ENCODE measurements around the gene IFI30. TPM values are rescaled to one million over a fixed set of nuclear protein-coding genes. Genes with fewer than 3 reads are reported as not detected.

Gene IFI30
- total RNA-seq, 3 donors from 2014 or later, result 46.6 to 122 (median 49.4) TPM

DNA sequence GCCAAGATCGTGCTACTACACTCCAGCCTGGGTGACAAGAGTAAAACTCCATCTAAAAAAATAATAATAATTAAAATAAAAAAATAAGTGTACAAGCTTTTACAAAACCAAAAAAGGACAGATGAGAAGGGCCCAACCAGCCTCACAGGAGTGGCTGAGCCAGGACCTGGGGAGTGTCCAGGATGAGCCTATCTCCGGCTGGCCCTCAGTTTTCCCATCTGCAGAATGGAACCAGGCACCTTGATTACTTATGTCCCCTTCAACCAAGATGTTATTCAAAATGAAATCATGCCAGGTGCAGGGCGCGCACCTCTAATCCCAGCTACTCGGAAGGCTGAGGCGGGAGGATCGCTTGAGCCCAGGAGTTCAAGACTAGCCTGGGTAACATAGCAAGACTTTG, 9.5 kb upstream of the IFI30 start:
- no peaks in the 10 kb centered on the region for H3K9me3 ChIP-seq
- TF ChIP-seq CTCF (IDR thresholded peaks at IDR 0.05), result no peak
- ATAC-seq, result no peak
- peaks cover 6% of the 10 kb centered on the region for H3K4me1 ChIP-seq (ENCODE audit: low read depth)
- no peak overlapping the region for H3K4me3 ChIP-seq
- DNase-seq, result no peak
- intact Hi-C loops (cut with DNase I, micrococcal nuclease), result loop anchor here in 1 of 2 donors (10.0 kb wide), 1 partner anchor 49 kb away; no protein-coding TSS in a partner anchor
- H3K36me3 ChIP-seq (ENCODE audit: low read depth), result peaks cover 6% of the 10 kb centered on the region

DNA sequence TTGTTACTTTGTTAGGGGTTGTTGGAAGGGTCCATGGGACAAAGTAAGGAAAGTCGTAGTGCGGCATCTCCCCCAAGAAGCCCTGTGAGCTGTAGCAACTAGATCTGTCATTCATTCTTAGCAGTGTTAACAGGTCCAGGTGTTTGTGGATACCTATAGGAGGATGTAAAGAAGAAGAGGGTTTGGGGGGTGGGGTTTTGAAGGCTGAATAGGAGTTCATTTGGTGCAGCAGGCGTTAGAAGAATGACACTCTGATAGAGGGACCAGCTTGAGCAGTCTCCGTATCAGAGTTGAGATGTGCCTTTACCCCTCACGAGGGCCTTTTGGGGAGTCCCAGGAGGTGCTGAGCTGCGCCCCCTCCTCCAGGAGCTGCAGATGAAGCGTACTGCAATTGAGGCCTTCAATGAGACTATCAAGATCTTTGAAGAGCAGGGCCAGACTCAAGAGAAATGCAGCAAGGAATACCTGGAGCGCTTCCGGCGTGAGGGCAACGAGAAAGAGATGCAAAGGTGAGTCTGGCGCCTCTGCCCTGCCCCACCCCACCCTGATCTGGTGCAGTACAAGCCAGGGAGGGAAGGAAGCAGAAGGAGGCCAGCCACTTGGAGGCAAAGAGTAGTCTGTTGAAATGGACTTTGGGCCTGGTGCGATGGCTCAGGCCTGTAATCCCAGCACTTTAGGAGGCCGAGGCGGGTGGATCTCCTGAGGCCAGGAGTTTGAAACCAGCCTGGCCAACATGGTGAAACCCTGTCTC, 7.6 kb upstream of the IFI30 start:
- H3K4me3 ChIP-seq, result no peak overlapping the region
- intact Hi-C loops (cut with DNase I, micrococcal nuclease), result loop anchor here (5.0 to 10.0 kb wide), 2 partner anchors 51 to 54 kb away; no protein-coding TSS in a partner anchor
- ATAC-seq (no peak), DNase-seq (no peak)
- TF ChIP-seq CTCF (IDR thresholded peaks at IDR 0.05), result no peak
- H3K4me1 ChIP-seq (ENCODE audit: low read depth), result peaks cover under 1% of the 10 kb centered on the region
- H3K9me3 ChIP-seq, result no peaks in the 10 kb centered on the region
- peaks cover 6% of the 10 kb centered on the region for H3K36me3 ChIP-seq (ENCODE audit: low read depth)

GRCh38 chr19:18167011-18167410, 6.6 kb upstream of the IFI30 start:
- ATAC-seq, result no peak
- TF ChIP-seq CTCF (IDR thresholded peaks at IDR 0.05), result no peak
- Histone ChIP-seq H3K9me3 (no peaks in the 10 kb centered on the region), H3K4me1 (ENCODE audit: low read depth) (no peaks in the 10 kb centered on the region), H3K4me3 (no peak overlapping the region), H3K36me3 (ENCODE audit: low read depth) (peaks cover 6% of the 10 kb centered on the region)
- no peak for DNase-seq
- intact Hi-C loops (cut with DNase I, micrococcal nuclease), result loop anchor here (5.0 to 10.0 kb wide), 2 partner anchors 52 to 55 kb away; no protein-coding TSS in a partner anchor

- TF ChIP-seq CTCF (IDR thresholded peaks at IDR 0.05), result peak; percentile 51
- ATAC-seq (peak; percentile 68), DNase-seq (peak in 2 of 3 donors; percentile 63 to 66)
- Histone ChIP-seq H3K4me3 (no peak overlapping the region), H3K9me3 (no peaks in the 10 kb centered on the region), H3K36me3 (ENCODE audit: low read depth) (peaks cover 6% of the 10 kb centered on the region), H3K4me1 (ENCODE audit: low read depth) (no peaks in the 10 kb centered on the region)
- intact Hi-C loops (cut with DNase I, micrococcal nuclease), result loop anchor here (5.0 to 10.0 kb wide), 2 partner anchors 53 to 56 kb away; no protein-coding TSS in a partner anchor
Measured at GRCh38 chr19:18167975-18168645, 5.5 kb upstream of the IFI30 start.

DNA sequence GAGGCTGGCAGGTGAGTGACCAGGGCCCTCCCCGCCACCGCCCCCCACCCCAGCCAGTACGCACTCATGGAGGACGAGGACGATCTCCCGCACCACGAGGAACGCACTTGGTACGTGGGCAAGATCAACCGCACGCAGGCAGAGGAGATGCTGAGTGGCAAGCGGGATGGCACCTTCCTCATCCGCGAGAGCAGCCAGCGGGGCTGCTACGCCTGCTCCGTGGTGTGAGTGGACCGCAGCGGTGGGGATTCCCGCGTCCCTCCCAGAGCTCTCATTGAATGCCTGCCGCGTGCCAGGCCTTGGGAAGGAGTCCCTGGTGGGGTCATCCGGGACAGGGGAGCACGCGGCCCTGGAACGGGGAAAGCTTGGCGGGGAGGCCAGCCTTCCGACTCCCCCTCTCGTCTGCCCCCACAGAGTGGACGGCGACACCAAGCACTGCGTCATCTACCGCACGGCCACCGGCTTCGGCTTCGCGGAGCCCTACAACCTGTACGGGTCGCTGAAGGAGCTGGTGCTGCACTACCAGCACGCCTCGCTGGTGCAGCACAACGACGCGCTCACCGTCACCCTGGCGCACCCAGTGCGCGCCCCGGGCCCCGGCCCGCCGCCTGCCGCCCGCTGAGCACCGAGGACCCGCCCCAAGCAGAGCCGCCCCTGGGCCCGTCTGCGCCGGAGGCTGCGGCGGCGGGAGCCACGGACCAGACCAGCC, 4.8 kb upstream of the IFI30 start:
- Histone ChIP-seq H3K4me3 (no peak overlapping the region), H3K36me3 (ENCODE audit: low read depth) (peaks cover 6% of the 10 kb centered on the region), H3K9me3 (no peaks in the 10 kb centered on the region), H3K4me1 (ENCODE audit: low read depth) (no peaks in the 10 kb centered on the region)
- ATAC-seq (no peak), DNase-seq (peak in 1 of 3 donors; percentile 63)
- no peak for TF ChIP-seq CTCF (IDR thresholded peaks at IDR 0.05)
- intact Hi-C loops (cut with DNase I, micrococcal nuclease), result loop anchor here (5.0 to 10.0 kb wide), 2 partner anchors 54 to 57 kb away; no protein-coding TSS in a partner anchor

Data from mucosa of descending colon (tissue), 3 donors.